ENCODE data around the gene SYNJ2. TPM values are rescaled to one million over a fixed set of nuclear protein-coding genes. Genes with fewer than 3 reads are reported as not detected.
A peak's percentile ranks its signal among the peaks of the same experiment; 100 is the strongest.

SYNJ2 gene
- total RNA-seq, 1 experiment from 2014 or later, result 10.3 TPM

DNA sequence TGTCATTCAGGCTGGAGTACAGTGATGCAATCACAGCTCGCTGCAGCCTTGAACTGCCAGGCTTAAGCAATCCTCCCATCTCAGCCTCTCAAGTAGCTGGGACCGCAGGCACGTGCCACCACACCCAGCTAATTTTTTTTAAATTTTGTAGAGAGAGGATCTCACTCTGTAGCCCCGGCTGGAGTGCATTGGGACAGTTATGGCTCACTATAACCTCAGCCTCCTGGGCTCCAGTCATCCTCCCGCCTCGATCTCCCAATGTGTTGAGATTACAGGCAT lies 99.9 kb downstream of the SYNJ2 start:
- ChIA-PET CTCF (interaction anchor here (7.4 kb wide), 1 partner anchor 9 kb away, joined by 50 read pairs; no protein-coding TSS in a partner anchor), POLR2A (interaction anchor here (1.0 kb wide), 1 partner anchor 112 kb away, joined by 4 read pairs; no protein-coding TSS in a partner anchor)
- H3K4me1 Mint-ChIP-seq (ENCODE audit: insufficient read depth, unreplicated experiment), result no peaks in the 10 kb centered on the region
- no peak overlapping the region for H3K4me3 Mint-ChIP-seq (ENCODE audit: unreplicated experiment)
- peak; percentile 33 for DNase-seq (ENCODE audit: unreplicated experiment)
- H3K27me3 Mint-ChIP-seq (ENCODE audit: insufficient read depth, unreplicated experiment), result no peaks in the 10 kb centered on the region
- BruUV-seq (replicated peaks), result no TSS peak
- TF ChIP-seq, protein P1, sequence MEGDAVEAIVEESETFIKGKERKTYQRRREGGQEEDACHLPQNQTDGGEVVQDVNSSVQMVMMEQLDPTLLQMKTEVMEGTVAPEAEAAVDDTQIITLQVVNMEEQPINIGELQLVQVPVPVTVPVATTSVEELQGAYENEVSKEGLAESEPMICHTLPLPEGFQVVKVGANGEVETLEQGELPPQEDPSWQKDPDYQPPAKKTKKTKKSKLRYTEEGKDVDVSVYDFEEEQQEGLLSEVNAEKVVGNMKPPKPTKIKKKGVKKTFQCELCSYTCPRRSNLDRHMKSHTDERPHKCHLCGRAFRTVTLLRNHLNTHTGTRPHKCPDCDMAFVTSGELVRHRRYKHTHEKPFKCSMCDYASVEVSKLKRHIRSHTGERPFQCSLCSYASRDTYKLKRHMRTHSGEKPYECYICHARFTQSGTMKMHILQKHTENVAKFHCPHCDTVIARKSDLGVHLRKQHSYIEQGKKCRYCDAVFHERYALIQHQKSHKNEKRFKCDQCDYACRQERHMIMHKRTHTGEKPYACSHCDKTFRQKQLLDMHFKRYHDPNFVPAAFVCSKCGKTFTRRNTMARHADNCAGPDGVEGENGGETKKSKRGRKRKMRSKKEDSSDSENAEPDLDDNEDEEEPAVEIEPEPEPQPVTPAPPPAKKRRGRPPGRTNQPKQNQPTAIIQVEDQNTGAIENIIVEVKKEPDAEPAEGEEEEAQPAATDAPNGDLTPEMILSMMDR (IDR thresholded peaks at IDR 0.05; ENCODE audit: unreplicated experiment), result no peak
- intact Hi-C loops (cut with micrococcal nuclease), result no loop called here
- H3K9me3 Mint-ChIP-seq (ENCODE audit: unreplicated experiment), result no peaks in the 10 kb centered on the region
- H3K36me3 Mint-ChIP-seq (ENCODE audit: insufficient read depth, unreplicated experiment), result peaks cover 37% of the 10 kb centered on the region
- no peak overlapping the region for H3K27ac Mint-ChIP-seq (ENCODE audit: low read depth, unreplicated experiment)

DNA sequence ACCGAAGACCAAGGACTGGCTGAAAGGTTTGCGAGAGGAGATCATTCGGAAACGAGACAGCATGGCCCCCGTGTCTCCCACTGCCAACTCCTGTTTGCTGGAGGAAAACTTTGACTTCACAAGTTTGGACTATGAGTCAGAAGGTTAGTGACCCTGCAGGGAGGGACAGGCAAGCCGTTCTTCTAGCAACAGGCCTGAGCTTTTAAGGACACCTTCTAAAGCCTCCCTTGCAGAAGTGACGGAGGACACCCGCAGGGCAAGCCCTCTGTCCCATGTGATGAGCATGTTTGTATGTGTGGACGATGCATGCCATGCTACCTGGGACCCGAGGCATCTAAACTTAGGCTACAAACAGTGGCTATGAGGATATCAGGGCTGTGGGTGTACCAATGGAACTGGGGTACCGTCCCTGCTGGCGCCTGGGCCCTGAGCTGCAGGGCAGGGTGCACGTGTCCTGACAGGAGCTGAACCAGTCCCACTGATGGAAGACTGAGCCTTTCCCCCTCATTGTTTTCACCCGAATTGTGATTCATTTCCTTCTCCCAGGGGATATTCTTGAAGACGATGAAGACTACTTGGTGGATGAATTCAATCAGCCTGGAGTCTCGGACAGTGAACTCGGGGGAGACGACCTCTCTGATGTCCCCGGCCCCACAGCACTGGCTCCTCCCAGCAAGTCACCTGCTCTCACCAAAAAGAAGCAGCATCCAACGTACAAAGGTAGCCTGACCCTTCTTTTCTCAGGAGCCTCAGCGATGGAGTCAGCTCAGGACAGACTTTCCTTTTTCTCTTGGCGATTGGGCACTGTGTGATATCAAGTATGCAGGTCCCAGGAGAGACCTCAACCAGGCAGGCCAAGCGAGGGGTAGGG lies 102.0 kb downstream of the SYNJ2 start:
- Mint-ChIP-seq H3K4me3 (ENCODE audit: unreplicated experiment) (no peak overlapping the region), H3K27ac (ENCODE audit: low read depth, unreplicated experiment) (no peak overlapping the region)

DNA sequence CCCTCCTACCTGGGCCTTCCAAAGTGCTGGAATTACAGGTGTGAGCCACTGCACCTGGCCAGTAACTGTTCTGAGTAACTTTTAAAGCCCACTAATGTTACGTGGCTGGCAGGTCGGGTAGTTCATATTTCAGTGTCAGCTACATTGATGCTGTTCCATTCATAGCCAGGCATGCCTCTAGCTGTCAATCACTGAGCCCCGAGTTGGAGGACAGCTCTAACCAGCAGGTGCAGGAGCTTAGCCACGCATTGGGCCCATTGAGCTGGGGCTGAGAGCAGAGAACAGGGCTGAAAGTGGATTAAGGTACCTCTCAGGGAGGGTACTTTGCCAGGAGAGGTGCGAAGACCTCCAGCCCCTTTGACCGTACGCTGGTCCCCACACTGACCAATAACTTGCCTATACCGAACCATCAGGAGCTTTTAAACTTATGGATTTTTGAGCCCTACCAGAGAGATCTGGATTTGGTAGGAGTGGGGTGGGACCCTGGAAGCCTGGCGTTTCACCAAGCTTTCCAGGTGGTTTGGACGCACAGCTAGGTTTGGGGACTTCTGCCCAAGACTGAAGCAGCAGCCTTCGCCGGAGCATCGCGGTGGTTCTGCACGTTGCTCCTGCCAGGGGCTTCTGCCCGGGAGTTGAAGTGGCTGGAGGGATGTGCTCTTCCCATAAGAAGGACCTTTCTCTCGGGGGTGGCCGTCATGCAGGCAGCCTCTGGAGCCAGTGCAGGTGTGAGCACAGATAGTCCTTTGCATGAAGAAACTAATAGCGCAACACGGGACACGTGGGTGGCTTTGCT lies 103.8 kb downstream of the SYNJ2 start:
- Mint-ChIP-seq H3K9me3 (ENCODE audit: unreplicated experiment) (no peaks in the 10 kb centered on the region), H3K27me3 (ENCODE audit: insufficient read depth, unreplicated experiment) (no peaks in the 10 kb centered on the region), H3K4me1 (ENCODE audit: insufficient read depth, unreplicated experiment) (no peaks in the 10 kb centered on the region), H3K27ac (ENCODE audit: low read depth, unreplicated experiment) (no peak overlapping the region), H3K36me3 (ENCODE audit: insufficient read depth, unreplicated experiment) (peaks cover 13% of the 10 kb centered on the region), H3K4me3 (ENCODE audit: unreplicated experiment) (no peak overlapping the region)
- intact Hi-C loops (cut with micrococcal nuclease), result no loop called here
- no TSS peak for BruUV-seq (replicated peaks)
- DNase-seq (ENCODE audit: unreplicated experiment), result no peak
- TF ChIP-seq, protein P1 (IDR thresholded peaks at IDR 0.05; ENCODE audit: unreplicated experiment), result no peak
- CTCF ChIA-PET, result interaction anchor here (7.4 kb wide), 1 partner anchor 13 kb away, joined by 50 read pairs; no protein-coding TSS in a partner anchor
- POLR2A ChIA-PET, result interaction anchor here (0.7 kb wide), 1 partner anchor 28 kb away, joined by 3 read pairs; no protein-coding TSS in a partner anchor

More for the DNA sequence above, 102.0 kb downstream of the SYNJ2 start:
- Mint-ChIP-seq H3K36me3 (ENCODE audit: insufficient read depth, unreplicated experiment) (peaks cover 17% of the 10 kb centered on the region), H3K9me3 (ENCODE audit: unreplicated experiment) (no peaks in the 10 kb centered on the region), H3K27me3 (ENCODE audit: insufficient read depth, unreplicated experiment) (no peaks in the 10 kb centered on the region), H3K4me1 (ENCODE audit: insufficient read depth, unreplicated experiment) (no peaks in the 10 kb centered on the region)
- POLR2A ChIA-PET, result no interaction called here
- BruUV-seq (replicated peaks), result no TSS peak
- CTCF ChIA-PET, result interaction anchor here (0.6 to 7.4 kb wide), 2 partner anchors 11 to 154 kb away, joined by 3 to 50 read pairs; no protein-coding TSS in a partner anchor
- no peak for DNase-seq (ENCODE audit: unreplicated experiment)
- TF ChIP-seq, protein P1 (IDR thresholded peaks at IDR 0.05; ENCODE audit: unreplicated experiment), result no peak
- intact Hi-C loops (cut with micrococcal nuclease), result no loop called here

- H3K9me3 Mint-ChIP-seq (ENCODE audit: unreplicated experiment), result no peaks in the 10 kb centered on the region
- H3K27me3 Mint-ChIP-seq (ENCODE audit: insufficient read depth, unreplicated experiment), result no peaks in the 10 kb centered on the region
- no peak for DNase-seq (ENCODE audit: unreplicated experiment)
- no peak overlapping the region for H3K4me3 Mint-ChIP-seq (ENCODE audit: unreplicated experiment)
- POLR2A ChIA-PET, result interaction anchor here (0.7 kb wide), 1 partner anchor 27 kb away, joined by 3 read pairs; no protein-coding TSS in a partner anchor
- intact Hi-C loops (cut with micrococcal nuclease), result no loop called here
- H3K4me1 Mint-ChIP-seq (ENCODE audit: insufficient read depth, unreplicated experiment), result no peaks in the 10 kb centered on the region
- CTCF ChIA-PET, result interaction anchor here (1.1 to 7.4 kb wide), 2 partner anchors 10 to 14 kb away, joined by 3 to 50 read pairs; no protein-coding TSS in a partner anchor
- no peak overlapping the region for H3K27ac Mint-ChIP-seq (ENCODE audit: low read depth, unreplicated experiment)
- peaks cover 10% of the 10 kb centered on the region for H3K36me3 Mint-ChIP-seq (ENCODE audit: insufficient read depth, unreplicated experiment)
- TF ChIP-seq, protein P1 (IDR thresholded peaks at IDR 0.05; ENCODE audit: unreplicated experiment), result no peak
- BruUV-seq (replicated peaks), result no TSS peak
Measured at GRCh38 chr6:158086054-158086503, 104.4 kb downstream of the SYNJ2 start.

Data from MCF 10A (cell line).